ENCODE measurements around the gene ATP8B4.

- no peak for TF ChIP-seq CTCF (IDR thresholded peaks at IDR 0.05)
- no peak for TF ChIP-seq POLR2A (IDR thresholded peaks at IDR 0.05)
These were observed 52.8 kb downstream of the ATP8B4 start for GRCh38 chr15:50066202-50066601.

Data from thyroid gland (tissue), 4 donors.